NCI-H1436 (cell line): Measurements from ENCODE around the gene GOLGA7B.

ENCODE experiments used
- DNase-seq: peaks from one replicate; lab custom pipeline; 2025; lab: John Stamatoyannopoulos, UW

The GOLGA7B gene

GRCh38 chr10:97849687-97850402, at the start of gene GOLGA7B:
Gene GOLGA7B (plus strand): TSS chr10:97849843. CDS start chr10:97850304, 461 bp downstream.
- peak; percentile 19 for DNase-seq

DNA sequence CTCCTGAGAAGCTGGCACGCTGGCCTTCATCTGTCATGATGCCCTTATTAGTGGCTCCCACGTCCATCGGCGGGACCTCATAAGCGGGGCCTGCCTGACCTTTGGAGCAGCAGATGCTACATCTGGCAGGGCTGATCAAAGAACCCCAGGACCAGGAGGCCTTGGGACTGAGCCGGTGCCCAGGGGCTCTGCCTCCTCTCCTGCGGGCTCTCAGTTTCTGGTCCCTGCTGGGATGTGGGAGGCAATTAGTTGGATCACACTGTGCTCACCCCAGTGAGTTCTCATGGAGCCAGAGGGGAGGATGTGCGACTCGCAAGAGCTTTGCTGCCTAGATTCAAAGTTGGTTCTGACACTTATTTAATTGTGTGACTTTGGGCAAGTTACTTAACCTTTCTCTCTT, 49.2 kb upstream of the GOLGA7B start:
- DNase-seq, result no peak

DNA sequence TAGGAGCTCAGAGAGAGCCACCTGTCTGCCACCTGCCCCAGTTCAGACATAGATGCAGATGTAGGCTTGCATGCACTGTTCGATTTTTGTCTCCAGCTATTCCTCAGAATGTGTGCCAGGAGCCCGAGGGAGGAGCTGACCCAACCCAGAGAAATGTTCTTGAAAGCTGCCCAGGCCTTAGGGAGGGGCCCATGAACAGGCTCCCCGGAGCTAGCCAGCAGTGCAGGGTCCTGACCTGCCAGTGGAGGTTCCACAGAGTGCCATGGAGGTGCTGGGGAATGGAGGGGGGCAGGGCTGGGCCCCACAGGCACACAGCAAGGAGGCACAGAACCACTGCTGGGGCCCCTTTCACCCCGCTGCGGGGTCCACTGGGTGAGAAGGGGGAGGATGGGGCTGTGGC, 48.2 kb upstream of the GOLGA7B start:
- no peak for DNase-seq

- no peak for DNase-seq
These were observed 44.4 kb upstream of the GOLGA7B start for GRCh38 chr10:97805096-97805884.

GRCh38 chr10:97805949-97806348, 43.7 kb upstream of the GOLGA7B start:
- no peak for DNase-seq

- no peak for DNase-seq
These were observed 39.2 kb upstream of the GOLGA7B start for GRCh38 chr10:97810446-97810845.

- DNase-seq, result no peak
These were observed 37.7 kb upstream of the GOLGA7B start for GRCh38 chr10:97811958-97812357.

DNA sequence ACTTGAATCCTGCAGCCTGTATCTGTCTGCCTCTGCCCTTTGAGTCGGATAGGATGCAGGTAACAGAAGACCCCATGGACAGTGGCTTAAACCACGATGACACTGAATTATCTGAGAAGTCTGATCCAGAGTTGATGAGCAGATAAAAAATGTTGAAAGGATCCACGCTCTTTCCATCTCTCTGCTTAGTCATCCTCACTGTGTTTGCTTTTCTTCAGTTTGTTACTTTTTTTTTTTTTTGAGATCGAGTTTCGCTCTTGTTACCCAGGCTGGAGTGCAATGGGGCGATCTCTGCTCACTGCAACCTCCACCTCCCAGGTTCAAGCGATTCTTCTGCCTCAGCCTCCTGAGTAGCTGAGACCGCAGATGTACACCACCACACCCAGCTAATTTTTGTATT, 36.9 kb upstream of the GOLGA7B start:
- DNase-seq, result no peak

DNA sequence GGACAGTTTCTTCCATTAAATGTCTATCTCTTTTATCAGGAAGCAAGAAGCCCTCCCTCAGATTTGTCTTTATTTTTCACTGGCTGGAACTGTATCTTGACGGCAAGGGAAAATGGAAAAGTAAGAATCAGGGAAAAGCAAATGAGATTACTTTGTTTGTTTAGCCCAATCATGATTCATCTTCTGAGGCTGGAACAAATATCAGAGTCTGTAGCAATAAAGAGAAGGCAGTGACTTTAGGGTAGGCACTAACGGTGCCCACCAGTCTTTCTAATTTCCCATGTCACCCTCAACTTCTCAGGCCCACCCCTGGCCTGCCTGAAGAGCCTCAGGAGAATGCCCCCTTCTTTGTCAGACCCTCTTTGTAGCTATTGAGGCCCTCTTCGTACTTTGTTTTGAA, 36.3 kb upstream of the GOLGA7B start:
- no peak for DNase-seq

DNA sequence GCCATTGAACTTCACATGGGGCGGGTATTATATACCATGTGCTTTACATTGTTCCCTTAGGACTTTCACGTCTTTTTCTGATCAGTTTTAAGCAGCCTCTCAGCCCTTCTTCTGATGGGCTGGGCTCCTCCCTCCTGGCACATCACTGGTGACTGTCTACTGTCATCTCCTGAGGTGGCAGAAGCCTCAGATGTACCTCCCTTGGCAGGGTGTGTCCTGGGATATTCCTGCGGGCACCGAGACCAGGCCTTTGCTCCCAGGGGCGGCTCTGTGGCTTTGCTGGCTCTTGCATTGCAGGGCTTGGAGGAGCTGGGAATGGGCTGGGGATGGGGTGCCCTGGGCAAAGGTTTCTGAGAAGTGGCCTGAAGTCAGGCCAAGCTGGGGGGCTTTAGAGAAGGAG, 34.6 kb upstream of the GOLGA7B start:
- DNase-seq, result no peak

- no peak for DNase-seq
These were observed 33.0 kb upstream of the GOLGA7B start for GRCh38 chr10:97816609-97817008.

GRCh38 chr10:97818572-97818971, 31.1 kb upstream of the GOLGA7B start:
- no peak for DNase-seq

DNA sequence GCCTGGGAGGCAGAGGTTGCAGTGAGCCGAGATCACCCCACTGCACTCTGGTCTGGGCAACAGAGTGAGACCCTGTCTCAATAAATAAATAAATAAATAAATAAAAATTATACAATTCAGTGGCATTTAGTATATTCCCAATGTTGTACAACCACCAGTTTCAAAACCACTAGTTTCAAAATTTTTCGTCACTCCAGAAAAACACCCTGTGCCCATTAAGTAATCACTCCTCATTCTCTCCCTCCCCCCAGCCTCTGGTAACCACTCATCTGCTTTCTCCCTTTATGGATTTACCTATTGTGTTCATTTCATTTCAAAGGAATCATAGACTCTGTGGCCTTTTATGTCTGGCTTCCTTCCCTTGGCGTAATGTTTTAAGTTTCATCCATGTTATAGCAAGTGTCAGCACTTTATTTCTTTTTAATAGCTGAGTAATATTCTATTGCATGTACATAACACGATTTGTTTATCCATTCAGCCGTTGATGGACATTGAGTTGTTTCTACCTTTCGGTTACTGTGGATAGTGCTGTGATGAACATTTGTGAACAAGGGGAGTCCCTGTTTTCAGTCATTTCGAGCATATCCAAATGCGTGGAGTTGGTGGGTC, 29.4 kb upstream of the GOLGA7B start:
- DNase-seq, result no peak

GRCh38 chr10:97821308-97822038, 28.2 kb upstream of the GOLGA7B start:
- no peak for DNase-seq

DNA sequence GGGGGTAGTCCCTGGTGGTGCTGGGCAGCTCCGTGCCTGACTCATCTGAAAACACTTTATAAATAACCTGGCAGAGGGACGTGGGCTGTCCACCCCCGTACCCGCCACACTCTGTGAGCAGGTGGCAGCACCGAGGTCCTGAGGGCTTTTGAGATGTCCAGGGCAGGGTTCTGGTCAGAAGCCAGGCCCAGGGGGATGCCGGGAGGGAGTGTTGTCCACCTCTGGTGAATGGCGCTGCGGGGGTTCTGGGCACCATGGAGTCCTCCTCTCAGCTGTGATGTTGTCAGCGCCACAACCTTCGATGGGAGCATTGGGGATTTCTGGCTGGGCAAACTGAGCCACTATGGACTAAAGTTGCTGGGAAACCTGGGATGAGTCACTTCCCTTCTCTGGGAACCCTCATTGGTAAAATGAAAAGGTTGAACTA, 27.4 kb upstream of the GOLGA7B start:
- no peak for DNase-seq

GRCh38 chr10:97823734-97824133, 25.9 kb upstream of the GOLGA7B start:
- DNase-seq, result no peak

- DNase-seq, result no peak
These were observed 24.5 kb upstream of the GOLGA7B start for GRCh38 chr10:97825020-97825760.

- DNase-seq, result no peak
These were observed 22.8 kb upstream of the GOLGA7B start for GRCh38 chr10:97826892-97827291.

DNA sequence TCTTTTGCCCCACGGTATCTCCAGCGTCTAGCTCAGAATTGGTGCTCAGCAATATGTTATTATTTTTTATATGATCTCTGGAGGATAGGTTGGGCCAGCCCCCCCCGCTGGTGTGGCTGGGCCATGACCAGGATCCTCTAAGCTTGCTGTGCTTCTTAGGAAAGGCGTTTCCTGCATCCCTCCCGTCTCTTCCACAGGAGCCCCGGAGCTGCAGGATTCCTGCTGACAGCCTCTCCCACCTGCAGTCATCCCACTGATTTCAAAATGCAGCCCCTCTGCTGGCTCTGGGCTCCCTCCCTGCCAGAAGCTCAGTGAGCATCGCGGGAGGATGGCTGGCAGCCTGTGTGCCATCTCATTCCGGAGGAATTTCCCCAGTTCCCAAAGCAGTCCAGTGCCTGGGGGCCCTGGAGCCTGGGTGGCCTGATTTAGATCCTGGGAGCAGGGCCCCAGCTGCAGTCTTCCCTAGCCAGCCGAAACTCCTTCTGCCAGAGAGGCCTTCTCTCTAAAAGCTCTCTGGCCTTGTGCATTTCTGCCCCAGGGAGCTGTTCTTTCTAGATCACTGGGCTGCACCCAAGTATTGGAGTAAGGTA, 21.8 kb upstream of the GOLGA7B start:
- no peak for DNase-seq

DNA sequence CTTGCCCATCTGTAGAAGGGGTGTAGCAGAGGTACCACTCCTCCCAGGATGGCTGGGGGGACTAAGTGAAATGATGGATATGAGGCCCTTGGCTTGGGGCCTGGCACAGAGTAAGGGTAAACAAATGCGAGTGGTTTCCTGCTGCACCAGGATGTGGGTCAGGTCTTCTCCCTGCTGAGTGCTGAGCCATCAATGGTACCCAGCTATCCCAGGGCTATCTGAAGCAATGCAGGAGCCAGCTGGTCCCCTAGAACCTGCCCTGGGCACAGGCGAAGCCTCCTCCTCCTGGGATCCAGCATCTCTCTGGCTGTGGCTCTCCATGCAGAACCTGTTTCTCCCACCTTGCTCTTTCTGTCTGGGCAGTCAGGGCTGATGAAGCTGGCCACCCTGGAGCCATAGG, 20.9 kb upstream of the GOLGA7B start:
- no peak for DNase-seq

DNA sequence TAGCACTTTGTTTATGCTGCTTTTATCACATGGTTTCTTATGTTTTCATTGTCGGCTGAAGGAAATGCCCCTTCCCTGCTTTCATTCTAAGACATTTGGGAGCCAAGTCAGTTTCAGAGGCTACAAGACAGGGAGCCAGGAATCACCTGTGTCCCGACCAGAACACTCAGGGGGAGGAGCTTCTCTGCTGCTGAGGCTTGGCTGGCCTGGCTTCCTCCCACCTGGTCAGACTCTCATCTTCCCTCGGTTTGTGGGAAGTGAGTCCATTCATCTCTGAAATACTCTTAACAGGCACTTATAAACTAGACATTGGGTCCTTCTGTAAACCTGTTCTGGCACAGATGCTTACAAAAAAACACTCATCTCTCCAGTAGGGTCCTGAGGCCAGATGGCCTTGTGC, 19.6 kb upstream of the GOLGA7B start:
- DNase-seq, result no peak
